ENCODE measurements around the gene CSRP3.

- TF ChIP-seq CTCF (IDR thresholded peaks at IDR 0.05) (no peak), POLR2A (IDR thresholded peaks at IDR 0.05) (no peak)
Observed at GRCh38 chr11:19193916-19194315, 7.9 kb downstream of the CSRP3 start.

Data from prostate gland (tissue), 2 donors.